GM18526 (cell line): ENCODE results near the gene CYP4A22.

Experiments
- POLR2A ChIP-seq: IDR thresholded peaks from 3 replicates; pipeline ENCODE4 v1.6.1; 2011; ENCODE audit not compliant: insufficient read length; ENCODE audit errors: extremely low read depth

The CYP4A22 gene

GRCh38 chr1:47187231-47187925 lies 50.1 kb downstream of the CYP4A22 start:
- TF ChIP-seq POLR2A, result no peak

GRCh38 chr1:47187926-47188250 lies 50.6 kb downstream of the CYP4A22 start:
- no peak for TF ChIP-seq POLR2A

GRCh38 chr1:47188791-47189785 lies 51.8 kb downstream of the CYP4A22 start:
- no peak for TF ChIP-seq POLR2A

- TF ChIP-seq POLR2A, result no peak
Measured at GRCh38 chr1:47189844-47190508, 52.7 kb downstream of the CYP4A22 start, which contains the start of gene PDZK1IP1. Gene PDZK1IP1, minus strand, starts transcription at chr1:47190036. Its CDS starts 104 bp downstream, at chr1:47189932.

GRCh38 chr1:47190509-47190855 lies 53.2 kb downstream of the CYP4A22 start:
- TF ChIP-seq POLR2A, result no peak

GRCh38 chr1:47190857-47191256 lies 53.6 kb downstream of the CYP4A22 start:
- no peak for TF ChIP-seq POLR2A

GRCh38 chr1:47191940-47192457 lies 54.8 kb downstream of the CYP4A22 start:
- no peak for TF ChIP-seq POLR2A

- TF ChIP-seq POLR2A, result no peak
Measured at GRCh38 chr1:47192458-47193384, 55.5 kb downstream of the CYP4A22 start.

- TF ChIP-seq POLR2A, result no peak
Measured at GRCh38 chr1:47194311-47194710, 57.1 kb downstream of the CYP4A22 start.

GRCh38 chr1:47196622-47197021 lies 59.4 kb downstream of the CYP4A22 start:
- no peak for TF ChIP-seq POLR2A

GRCh38 chr1:47198214-47198613 lies 61.0 kb downstream of the CYP4A22 start:
- no peak for TF ChIP-seq POLR2A
